NCI-H1105 treated with DMSO at 0.1 percent for 48 hours (cell line): ENCODE measurements around the gene LGALS12.
"Not testable (repeated sequence)": the region's sequence is repeated elsewhere in the genome, so short reads cannot be mapped to it uniquely, and the experiment has no call there.

Experiments used
- DNase-seq: peaks from one replicate; lab custom pipeline; 2025; lab: John Stamatoyannopoulos, UW

The LGALS12 gene

GRCh38 chr11:63532799-63533475 lies 27.1 kb downstream of the LGALS12 start:
- DNase-seq, result no peak

- no peak for DNase-seq
Measured at GRCh38 chr11:63534076-63534475, 28.2 kb downstream of the LGALS12 start.

- no peak for DNase-seq
Measured at GRCh38 chr11:63534895-63535461, 29.1 kb downstream of the LGALS12 start.

GRCh38 chr11:63535734-63536133 lies 29.9 kb downstream of the LGALS12 start:
- no peak for DNase-seq

GRCh38 chr11:63536669-63537292 lies 30.9 kb downstream of the LGALS12 start, which contains the start of gene PLAAT4:
PLAAT4 (plus strand) TSS chr11:63536808; CDS start chr11:63536869, 61 bp downstream.
- no peak for DNase-seq

GRCh38 chr11:63537293-63538101 lies 31.6 kb downstream of the LGALS12 start:
- no peak for DNase-seq

- not testable (repeated sequence) for DNase-seq
Measured at GRCh38 chr11:63542506-63542905, 36.6 kb downstream of the LGALS12 start.

GRCh38 chr11:63543711-63544110 lies 37.8 kb downstream of the LGALS12 start:
- DNase-seq, result no peak

- DNase-seq, result no peak
Measured at GRCh38 chr11:63547061-63547460, 41.2 kb downstream of the LGALS12 start.

GRCh38 chr11:63548178-63548577 lies 42.3 kb downstream of the LGALS12 start:
- DNase-seq, result no peak

- DNase-seq, result no peak
Measured at GRCh38 chr11:63549411-63549810, 43.5 kb downstream of the LGALS12 start.

- not testable (repeated sequence) for DNase-seq
Measured at GRCh38 chr11:63550156-63550700, 44.3 kb downstream of the LGALS12 start.

GRCh38 chr11:63551091-63551888 lies 45.4 kb downstream of the LGALS12 start:
- DNase-seq, result no peak

GRCh38 chr11:63551889-63552266 lies 46.0 kb downstream of the LGALS12 start:
- DNase-seq, result no peak

- no peak for DNase-seq
Measured at GRCh38 chr11:63552921-63553320, 47.0 kb downstream of the LGALS12 start.

- DNase-seq, result no peak
Measured at GRCh38 chr11:63553759-63554158, 47.9 kb downstream of the LGALS12 start.

- no peak for DNase-seq
Measured at GRCh38 chr11:63554877-63555223, 49.0 kb downstream of the LGALS12 start.

- no peak for DNase-seq
Measured at GRCh38 chr11:63556404-63557013, 50.6 kb downstream of the LGALS12 start.

GRCh38 chr11:63557570-63557969 lies 51.7 kb downstream of the LGALS12 start:
- DNase-seq, result no peak

GRCh38 chr11:63558459-63559157 lies 52.7 kb downstream of the LGALS12 start:
- DNase-seq, result no peak
